GM12878 (cell line): Measurements from ENCODE around the gene GYS2. TPM values are rescaled to one million over a fixed set of nuclear protein-coding genes. Genes with fewer than 3 reads are reported as not detected.

Experiments used
- ATAC-seq: fragments of 200-7000 bp; cut with Tn5 transposase; 3 replicates; pipeline ENCODE4 v1.9.1; 2020; ENCODE audit warnings: mild to moderate bottlenecking, moderate library complexity
- BruUV-seq: library from RNA; stranded (reverse); fragments of 400-500 nt; replicated peaks from 2 replicates; lab custom pipeline; 2021; lab: Mats Ljungman, UMichigan
- CTCF ChIA-PET: fragments of 300-600 bp; sonication (Branson Sonifier 250); formaldehyde crosslinking; extraction: SDS; loops from one replicate; lab custom pipeline; 2021; ENCODE audit warnings: inconsistent platforms; lab: Yijun Ruan, JAX
- POLR2A ChIA-PET: fragments of 350-600 bp; formaldehyde crosslinking; extraction: SDS; loops from one replicate; lab custom pipeline; 2021; ENCODE audit warnings: inconsistent platforms; lab: Charles Lee
- RAD21 ChIA-PET: fragments of 300-600 bp; sonication (Branson Sonifier 250); formaldehyde crosslinking; loops from one replicate; lab custom pipeline; 2023; ENCODE audit warnings: antibody characterized with exemption; ENCODE audit not compliant: unreplicated experiment; lab: Charles Lee
- SMC1A ChIA-PET: fragments of 300-600 bp; sonication (Branson Sonifier 250); formaldehyde crosslinking; loops from one replicate; lab custom pipeline; 2023; ENCODE audit not compliant: unreplicated experiment, uncharacterized antibody; lab: Charles Lee
- DNase-seq: peaks from one replicate; pipeline ENCODE4 v3.0.0-alpha.2; 2011; ENCODE audit warnings: low read depth, low spot score
- FAIRE-seq: peaks from 3 replicates; lab custom pipeline; 2011; peaks lifted over from hg19 to GRCh38; lab: Jason Lieb, UNC
- H2AFZ ChIP-seq: 2 replicates; pipeline ENCODE4 v1.6.0; 2011; ENCODE audit warnings: low read depth, low read length, control low read depth; ENCODE audit not compliant: control insufficient read depth
- H3K27ac ChIP-seq: 2 replicates; pipeline ENCODE4 v1.5.1; 2011; ENCODE audit warnings: control low read depth; ENCODE audit not compliant: control insufficient read depth, insufficient read depth
- H3K27me3 ChIP-seq, 2 experiments: replicated peaks in 1 of 2; 2 replicates each; pipeline versions ENCODE4 v1.6.0 to v1.6.1; 2011; ENCODE audit warnings: low read length in 1 of 2; ENCODE audit not compliant: control insufficient read depth in 2 of 2, insufficient read depth in 2 of 2
- H3K36me3 ChIP-seq, 2 experiments: 2 replicates each; pipeline ENCODE4 v1.5.1; 2011; ENCODE audit warnings: low read length in 1 of 2; ENCODE audit not compliant: control insufficient read depth in 2 of 2, insufficient read depth in 2 of 2
- H3K4me1 ChIP-seq: 2 replicates; pipeline ENCODE4 v1.6.1; 2011; ENCODE audit warnings: mild to moderate bottlenecking, low read length, moderate library complexity, mixed read lengths; ENCODE audit not compliant: control insufficient read depth, insufficient read depth
- H3K4me2 ChIP-seq: 2 replicates; pipeline ENCODE4 v1.6.0; 2011; ENCODE audit warnings: control low read depth; ENCODE audit not compliant: control insufficient read depth, insufficient read depth
- H3K4me3 ChIP-seq: fragments of 200-600 bp; sonication (generic); 2 replicates; pipeline ENCODE4 v1.5.1; 2016
- H3K79me2 ChIP-seq: 2 replicates; pipeline ENCODE4 v1.6.0; 2011; ENCODE audit warnings: low read length; ENCODE audit not compliant: control insufficient read depth, insufficient read depth
- H3K9ac ChIP-seq: 2 replicates; pipeline ENCODE4 v1.8.0; 2011; ENCODE audit warnings: low read length, control low read depth, mixed read lengths; ENCODE audit not compliant: control insufficient read depth, insufficient read depth
- H3K9me3 ChIP-seq: replicated peaks from 3 replicates; pipeline ENCODE4 v1.5.1; 2011; ENCODE audit warnings: mild to moderate bottlenecking, low read length; ENCODE audit not compliant: control insufficient read depth, insufficient read depth
- H4K20me1 ChIP-seq: 2 replicates; pipeline ENCODE4 v1.6.0; 2011; ENCODE audit not compliant: control insufficient read depth, insufficient read depth
- BHLHE40 ChIP-seq, 2 experiments: fragments of 450-650 bp in 1 of 2; IDR thresholded peaks; 2 replicates each; pipeline ENCODE4 v1.6.1; 2011 to 2017; ENCODE audit warnings: low read depth in 2 of 2, borderline replicate concordance in 1 of 2, improper control_type of control experiment in 1 of 2, low read length in 1 of 2, mild to moderate bottlenecking in 1 of 2
- IRF3 ChIP-seq: fragments of 450-650 bp; IDR thresholded peaks from 2 replicates; pipeline ENCODE4 v1.6.1; 2014; ENCODE audit warnings: mild to moderate bottlenecking
- MTA2 ChIP-seq: fragments of 450-650 bp; IDR thresholded peaks from 2 replicates; pipeline ENCODE4 v1.6.1; 2016; ENCODE audit warnings: low read depth, mild to moderate bottlenecking, moderate library complexity
- MXI1 ChIP-seq: fragments of 150-350 bp; IDR thresholded peaks from 2 replicates; pipeline ENCODE4 v1.6.1; 2011; ENCODE audit warnings: low read depth, mild to moderate bottlenecking, inconsistent platforms, low read length, improper control_type of control experiment
- MYC ChIP-seq: IDR thresholded peaks from 2 replicates; pipeline ENCODE4 v1.6.1; 2011; ENCODE audit warnings: mild to moderate bottlenecking, low read length, moderate library complexity, inconsistent platforms; ENCODE audit not compliant: insufficient read depth, insufficient replicate concordance, insufficient read length, severe bottlenecking
- NFXL1 ChIP-seq: fragments of 450-650 bp; IDR thresholded peaks from 2 replicates; pipeline ENCODE4 v1.6.1; 2017; ENCODE audit warnings: antibody characterized with exemption, mild to moderate bottlenecking, borderline replicate concordance
- NKRF ChIP-seq: fragments of 450-650 bp; conservative IDR thresholded peaks from 2 replicates; pipeline ENCODE4 v1.6.1; 2017; ENCODE audit warnings: mild to moderate bottlenecking, moderate library complexity
- NRF1 ChIP-seq: conservative IDR thresholded peaks from 2 replicates; pipeline ENCODE4 v1.6.1; 2011; ENCODE audit warnings: mild to moderate bottlenecking, low read depth, low read length, improper control_type of control experiment
- PAX8 ChIP-seq: fragments of 450-650 bp; IDR thresholded peaks from 2 replicates; pipeline ENCODE4 v1.6.1; 2017; ENCODE audit warnings: mild to moderate bottlenecking, moderate library complexity
- PKNOX1 ChIP-seq: fragments of 450-650 bp; IDR thresholded peaks from 2 replicates; pipeline ENCODE4 v1.6.1; 2016; ENCODE audit warnings: mild to moderate bottlenecking
- RAD51 ChIP-seq: fragments of 450-650 bp; IDR thresholded peaks from 2 replicates; pipeline ENCODE4 v1.6.1; 2016; ENCODE audit warnings: moderate library complexity, mild to moderate bottlenecking, inconsistent platforms
- REST ChIP-seq: IDR thresholded peaks from 2 replicates; pipeline ENCODE4 v1.6.1; 2012; ENCODE audit warnings: mild to moderate bottlenecking, low read depth, low read length
- SMAD5 ChIP-seq: IDR thresholded peaks from 2 replicates; pipeline ENCODE4 v1.6.1; 2016; ENCODE audit warnings: antibody characterized with exemption, low read depth
- SP1 ChIP-seq: IDR thresholded peaks from one replicate; pipeline ENCODE4 v1.6.1; 2011; ENCODE audit warnings: low read depth, low read length
- TARDBP ChIP-seq: IDR thresholded peaks from 2 replicates; pipeline ENCODE4 v1.6.1; 2016; ENCODE audit warnings: borderline replicate concordance
- WGBS: methylation state at CpG from one replicate; pipeline ENCODE4 v1.1.6; 2016; ENCODE audit warnings: low lambda C conversion rate; ENCODE audit not compliant: insufficient replicate concordance, insufficient coverage; ENCODE audit errors: missing lambda C conversion rate; 5-methylcytosine and 5-hydroxymethylcytosine counted together
- in situ Hi-C: fragments of 300-500 bp; cut with MboI; formaldehyde crosslinking; loops from 9 replicates; pipeline ENCODE4 v1.14.3; 2018; ENCODE audit warnings: mixed read lengths
- intact Hi-C: fragments of 100-400 bp; cut with micrococcal nuclease; formaldehyde crosslinking; loops from one replicate; pipeline ENCODE4 v1.14.2; 2022; ENCODE audit not compliant: unreplicated experiment
- polyA plus RNA-seq, 11 experiments: library from polyadenylated mRNA; depleted of rRNA in 4 of 11; unstranded in 6 of 11; stranded (reverse) in 5 of 11; fragments of >200 nt; fragmentation: Nextera tagmentation in 4 of 11; fragmentation: Illumina TruSeq in 1 of 11; extraction: Ambion mirVana in 4 of 11; extraction: Trizol in 1 of 11; gene quantifications; 1 replicate in 1 of 11; 2 replicates in 10 of 11; pipeline versions ENCODE4 v1.2.1 to v1.2.3, GENCODE V29; 2011 to 2016; ENCODE audit warnings: inconsistent platforms in 2 of 11, missing spikeins in 2 of 11, low read depth in 1 of 11
- total RNA-seq, 4 experiments: library from RNA; depleted of rRNA in 3 of 4; stranded (reverse); fragments of >200 nt in 3 of 4; fragmentation: Illumina TruSeq in 1 of 4; extraction: Trizol in 1 of 4; gene quantifications; 2 replicates each; pipeline versions ENCODE4 v1.2.1 to v1.2.3, GENCODE V29; 2013 to 2021

GYS2 gene
- total and polyA plus RNA-seq, 10 of the 15 experiments (the other 5 are each of a cell fraction or from before 2014, with no cell fraction given): not detected

- TF ChIP-seq REST: no peak
Measured at GRCh38 chr12:21634245-21634644, 29.6 kb upstream of the GYS2 start (continued).

GRCh38 chr12:21631367-21631766 is 26.7 kb upstream of the GYS2 start:
- Histone ChIP-seq H3K27ac (no peak overlapping the region), H3K36me3 (peaks cover 5 to 16% of the 10 kb centered on the region in 2 experiments), H3K4me2 (no peak overlapping the region), H3K79me2 (no peaks in the 10 kb centered on the region), H3K9me3 (no peaks in the 10 kb centered on the region), H3K4me1 (no peaks in the 10 kb centered on the region), H3K4me3 (no peak overlapping the region), H3K9ac (no peak overlapping the region), H4K20me1 (no peaks in the 10 kb centered on the region), H3K27me3 (no peaks in the 10 kb centered on the region), H2AFZ (no peak overlapping the region)
- DNase-seq (no peak), FAIRE-seq (no peak), ATAC-seq (peak; percentile 74)
- intact Hi-C loops (no loop called here), in situ Hi-C loops (no loop called here)
- ChIA-PET CTCF (interaction anchor here (0.6 kb wide), 1 partner anchor 33 kb away, joined by 3 read pairs; no protein-coding TSS in a partner anchor), SMC1A (interaction anchor here (1.0 to 1.4 kb wide), 4 partner anchors 9 to 674 kb away, joined by 3 to 5 read pairs (median 4); no protein-coding TSS in a partner anchor), POLR2A (interaction anchor here (0.6 kb wide), 1 partner anchor 378 kb away, joined by 4 read pairs; no protein-coding TSS in a partner anchor), RAD21 (interaction anchor here (0.6 to 1.1 kb wide), 2 partner anchors 45 to 49 kb away, joined by 3 to 4 read pairs; no protein-coding TSS in a partner anchor)
- WGBS: 0% methylated on average over 2 of the region's 2 CpGs
- BruUV-seq: no TSS peak
- no peak for TF ChIP-seq BHLHE40 (IDR thresholded peaks at IDR 0.05; ENCODE audit: borderline replicate concordance in 1 of 2, low read depth in 2 of 2, low read length in 1 of 2)
- TF ChIP-seq SMAD5: no peak
- TF ChIP-seq MYC: no peak
- TF ChIP-seq IRF3: no peak
- TF ChIP-seq MXI1: no peak
- TF ChIP-seq MTA2: no peak
- TF ChIP-seq PKNOX1: no peak
- TF ChIP-seq PAX8: no peak
- TF ChIP-seq TARDBP: no peak
- no peak for TF ChIP-seq NFXL1
- no peak for TF ChIP-seq NRF1
- no peak for TF ChIP-seq NKRF
- TF ChIP-seq RAD51: no peak
- TF ChIP-seq SP1: no peak
